GM19240 (cell line): ENCODE results near the gene KRT73.

ENCODE experiments used
- DNase-seq: peaks from one replicate; pipeline ENCODE4 v3.0.0; 2011; ENCODE audit warnings: low spot score; ENCODE audit not compliant: insufficient read length

KRT73 gene

DNA sequence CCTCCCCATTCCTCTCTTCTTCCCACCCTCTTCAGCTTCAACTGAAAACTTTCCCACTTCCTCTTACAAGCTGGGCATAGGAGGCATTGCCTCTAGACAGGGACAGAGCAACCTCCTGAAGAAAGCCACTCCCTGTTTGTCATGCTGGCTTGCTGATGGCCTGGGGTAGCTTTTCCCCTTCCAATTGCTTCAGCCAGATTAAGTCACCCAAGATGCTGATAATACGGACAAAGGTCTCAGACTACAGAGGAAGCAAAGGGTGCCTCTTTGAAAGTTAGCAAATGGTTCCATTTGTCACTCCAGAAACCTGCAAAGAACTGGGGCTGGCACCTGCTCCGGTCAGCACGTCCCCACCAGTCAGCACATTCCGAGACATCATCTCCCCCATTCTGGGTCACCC, 27.6 kb upstream of the KRT73 start:
- DNase-seq, result no peak

DNA sequence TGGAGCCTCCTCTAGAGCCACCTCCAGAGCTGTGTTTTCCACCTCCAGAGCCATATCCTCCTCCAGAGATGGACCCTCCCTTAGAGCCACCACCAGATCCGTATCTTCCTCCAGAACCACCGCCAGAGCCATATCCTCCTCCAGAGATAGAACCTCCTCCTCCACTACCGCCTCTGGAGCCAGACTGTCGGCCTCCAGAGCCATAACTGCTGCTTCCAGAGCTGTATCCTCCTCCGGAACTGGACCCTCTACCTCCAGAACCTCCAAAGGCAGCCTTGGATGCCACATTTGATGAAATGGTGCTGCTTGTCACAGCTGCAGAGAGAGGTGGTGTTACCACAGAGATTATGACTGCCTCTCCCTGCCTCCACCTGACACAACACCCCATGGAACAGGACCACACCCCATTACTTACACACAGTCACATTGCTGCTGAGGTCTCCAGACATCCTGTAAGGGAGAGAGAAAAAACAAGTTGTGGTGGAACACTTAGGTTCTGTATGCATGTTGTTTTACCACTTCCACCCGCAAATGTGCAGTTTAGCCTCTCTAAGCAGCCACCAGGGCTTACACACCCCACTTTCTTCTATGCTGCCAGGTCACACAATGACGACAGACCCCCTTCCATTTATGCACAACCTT, 26.9 kb upstream of the KRT73 start:
- no peak for DNase-seq

DNA sequence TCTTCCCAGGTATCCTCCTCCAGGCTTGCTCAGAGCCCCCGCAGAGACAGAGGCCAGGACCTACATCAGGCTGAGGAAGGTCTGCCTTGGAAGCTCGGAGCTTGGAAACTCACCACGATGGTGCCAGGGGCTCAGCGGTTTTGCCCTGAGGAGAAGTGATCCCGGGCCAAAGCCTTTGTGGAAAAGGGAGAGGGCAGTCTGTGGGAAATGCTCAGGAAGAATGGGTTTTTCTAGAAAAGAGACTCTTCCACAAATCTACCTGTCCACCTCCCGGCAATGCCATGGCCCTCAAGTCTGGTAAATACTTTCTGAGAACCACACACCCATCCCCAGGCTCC, 25.7 kb upstream of the KRT73 start:
- DNase-seq, result no peak

DNA sequence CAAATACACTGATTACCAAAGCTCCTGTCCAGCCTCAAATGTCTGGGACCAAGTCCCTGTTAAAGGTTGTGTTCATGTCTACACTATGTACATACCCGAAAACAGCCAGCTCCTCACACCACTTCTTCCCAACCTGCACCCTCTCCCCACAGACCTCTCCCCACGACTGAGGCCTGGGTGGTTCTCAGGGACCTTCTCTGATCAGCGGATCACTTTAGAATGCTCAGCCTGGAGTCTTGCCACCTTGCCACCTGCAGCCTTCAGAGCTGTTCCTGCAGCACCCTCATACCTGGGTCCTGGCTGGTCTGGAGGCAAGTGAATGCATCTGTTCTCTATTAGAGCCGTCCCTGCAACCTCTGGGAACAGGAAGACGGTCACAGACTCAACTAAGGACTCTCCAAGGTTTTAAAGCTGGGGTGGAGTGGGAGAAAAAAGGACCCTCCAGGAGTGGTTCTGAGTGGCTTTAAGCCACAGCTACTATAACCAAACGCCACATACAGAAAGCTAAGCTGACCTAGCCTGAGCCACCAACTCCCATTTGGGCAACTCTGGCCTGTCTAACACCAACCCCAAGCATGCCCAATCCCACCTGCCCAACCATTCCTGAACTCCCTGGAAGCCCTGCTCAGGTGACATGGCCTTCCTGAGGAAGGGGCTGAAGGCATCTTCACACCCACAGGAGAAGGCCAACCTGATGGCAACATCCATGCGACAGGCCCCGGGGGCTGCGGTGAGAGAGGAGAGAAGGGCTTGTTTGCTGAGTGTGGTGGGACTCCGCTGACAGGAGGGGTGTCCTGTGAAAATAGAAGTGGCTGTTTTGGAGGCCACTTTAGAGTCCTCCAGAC, 25.1 kb upstream of the KRT73 start:
- no peak for DNase-seq

DNA sequence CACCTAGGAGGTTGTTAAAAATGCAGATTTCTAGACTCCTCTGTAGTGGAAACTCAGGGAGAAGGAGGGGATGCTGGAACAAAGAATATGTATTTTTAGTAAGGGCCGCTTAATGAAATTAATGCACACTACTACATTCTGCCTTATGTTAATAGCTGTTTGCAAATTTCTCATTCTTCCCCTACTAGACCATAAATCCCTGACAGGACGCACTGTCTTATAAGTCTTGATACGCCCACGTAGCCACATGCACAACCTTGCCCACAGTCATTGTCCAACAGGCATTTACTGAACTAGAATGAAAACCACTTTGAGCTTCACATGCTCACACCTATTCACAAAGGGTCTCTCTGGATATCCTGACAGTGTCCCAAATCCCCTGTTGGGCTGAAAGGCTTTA, 23.1 kb upstream of the KRT73 start:
- DNase-seq, result no peak

DNA sequence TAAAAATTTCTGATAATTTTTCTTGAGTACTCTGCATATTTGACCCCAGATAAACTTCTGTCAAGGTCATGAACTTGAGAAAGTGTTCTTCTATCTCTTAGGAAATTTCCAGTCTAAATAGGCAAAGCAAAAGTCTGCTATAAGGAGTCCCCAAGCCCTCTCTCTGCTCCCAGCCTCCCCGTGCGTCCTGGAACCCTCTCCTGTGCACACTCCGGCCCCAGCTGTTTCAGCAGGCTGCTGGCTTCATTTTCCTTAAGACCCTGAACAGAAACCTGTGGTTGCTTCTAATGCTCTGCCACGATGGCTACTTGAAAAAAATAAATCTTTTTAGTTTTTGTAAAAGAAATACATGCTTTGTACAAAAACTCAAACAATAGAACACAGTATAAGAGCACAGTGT, 18.9 kb upstream of the KRT73 start:
- no peak for DNase-seq

DNA sequence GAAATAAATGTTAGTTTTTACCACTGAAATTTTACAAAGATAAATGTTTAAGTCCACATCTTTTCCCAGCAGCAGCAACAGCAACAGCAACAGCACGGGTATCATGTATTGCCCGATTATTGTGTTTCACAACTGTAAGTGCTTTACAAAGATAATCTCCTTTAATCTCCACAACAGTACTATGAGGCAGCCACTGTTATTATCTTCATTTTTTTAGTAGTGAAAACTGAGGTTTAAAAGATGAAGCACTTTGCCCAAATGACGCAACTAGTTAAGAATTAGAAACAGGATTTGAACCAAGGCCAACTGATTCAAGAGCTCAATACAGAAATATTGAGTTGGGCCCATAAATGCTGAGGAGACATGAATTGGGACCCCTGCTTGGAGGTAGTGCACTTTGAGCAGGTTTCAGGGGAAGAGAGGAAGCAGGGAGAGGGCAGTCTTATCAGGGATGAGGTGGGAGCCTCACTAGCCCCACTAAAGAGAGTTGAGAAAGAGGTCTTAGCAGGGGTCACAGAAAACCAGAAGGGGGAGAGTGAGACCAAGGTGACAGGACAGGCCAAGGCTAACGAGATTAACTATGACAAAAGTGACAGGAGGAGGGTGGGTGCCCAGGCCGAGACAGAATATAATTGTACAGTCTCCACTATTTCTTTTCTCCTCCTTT, 18.4 kb upstream of the KRT73 start:
- no peak for DNase-seq

DNA sequence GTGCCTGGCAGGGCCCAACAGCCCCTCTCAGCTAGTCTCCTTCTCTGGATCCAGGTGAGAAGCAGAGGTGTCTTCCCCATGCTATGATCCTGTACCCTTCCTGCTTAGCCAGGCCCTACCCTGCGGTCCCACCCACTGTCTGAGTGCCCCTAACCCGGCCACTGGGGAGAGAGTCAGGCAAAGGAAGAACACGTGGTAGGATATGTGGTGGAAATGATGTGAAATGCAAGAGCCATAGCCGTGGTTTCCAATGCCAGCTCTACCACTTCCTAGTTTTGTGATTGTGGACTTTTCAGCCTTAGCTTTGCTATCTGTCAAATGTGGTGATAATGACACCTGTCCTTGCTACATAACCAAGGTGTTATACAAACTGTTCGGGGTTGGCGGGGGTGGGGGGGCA, 17.8 kb upstream of the KRT73 start:
- no peak for DNase-seq

DNA sequence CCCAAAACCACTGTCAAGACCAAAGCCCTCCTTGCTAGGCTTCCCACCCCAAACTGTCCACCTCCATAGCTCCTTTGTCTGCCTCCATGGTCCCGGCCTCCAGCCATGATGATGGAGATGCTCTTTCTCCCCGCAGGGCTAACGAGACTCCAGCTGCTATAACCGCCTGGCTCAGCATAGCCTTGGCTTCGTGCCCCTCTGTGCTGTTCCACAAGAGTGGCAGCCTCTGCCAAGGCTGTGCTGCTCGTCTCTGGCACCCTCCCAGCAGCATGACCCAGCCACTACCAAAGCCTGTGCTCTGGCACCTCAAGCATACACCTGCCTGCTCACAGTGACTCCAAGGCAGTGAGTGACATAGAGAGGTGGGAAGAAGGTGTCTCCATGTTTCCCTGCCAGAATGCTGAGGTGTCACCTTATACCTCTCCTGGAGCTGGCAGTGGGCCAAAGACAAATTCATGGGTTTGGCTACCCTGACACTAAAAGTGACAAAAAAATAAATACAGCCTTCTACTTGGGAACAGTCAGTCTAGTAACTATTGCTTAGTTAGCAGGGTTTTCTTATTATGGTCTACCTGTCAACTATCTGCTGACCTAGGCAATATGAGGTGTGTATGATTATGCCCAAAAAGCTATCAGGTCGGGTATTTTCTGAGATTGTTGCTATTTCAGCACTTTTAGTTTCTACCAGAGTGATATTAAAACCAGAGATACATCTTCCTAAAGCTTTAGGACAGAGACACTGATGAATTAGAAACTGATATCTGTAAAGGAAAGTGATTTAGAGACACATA, 16.1 kb upstream of the KRT73 start:
- DNase-seq, result no peak

DNA sequence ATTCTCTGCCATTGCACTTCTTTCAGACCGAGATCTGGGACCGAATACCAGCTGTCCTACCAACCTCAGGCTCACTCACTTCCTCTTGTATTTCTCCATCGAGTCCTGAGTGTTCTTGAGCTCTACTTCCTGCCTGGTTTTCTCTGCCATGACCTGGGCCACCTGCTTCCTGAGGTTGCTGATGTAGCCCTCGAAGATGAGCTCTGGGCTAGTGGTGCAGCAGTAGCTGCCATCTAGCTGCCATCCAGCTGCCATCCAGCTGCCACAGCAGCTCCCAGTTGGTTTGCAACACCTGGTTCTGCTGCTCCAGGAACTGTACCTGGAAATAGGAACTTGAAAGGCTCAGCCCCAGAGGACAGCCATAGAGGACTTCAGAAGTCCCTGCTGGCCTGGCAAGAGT, 15.0 kb upstream of the KRT73 start:
- DNase-seq, result no peak

DNA sequence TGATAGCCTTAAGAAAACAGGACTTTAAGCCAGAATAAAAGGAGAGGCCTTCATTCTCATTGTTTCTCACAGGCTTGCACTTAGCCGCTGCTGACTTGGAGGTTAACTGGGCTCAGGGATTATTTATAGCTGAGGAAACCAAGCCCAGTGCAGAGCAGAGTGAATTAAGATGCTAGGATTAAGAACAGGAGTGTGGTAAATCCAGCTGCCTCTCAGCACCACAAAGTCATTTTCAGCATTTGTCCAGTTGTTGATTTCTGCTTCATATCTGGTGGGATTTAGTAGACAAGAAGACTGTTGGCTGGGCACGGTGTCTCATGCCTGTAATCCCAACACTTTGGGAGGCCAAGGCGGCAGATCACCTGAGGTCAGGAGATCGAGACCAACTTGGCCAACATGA, 14.3 kb upstream of the KRT73 start:
- DNase-seq, result no peak

DNA sequence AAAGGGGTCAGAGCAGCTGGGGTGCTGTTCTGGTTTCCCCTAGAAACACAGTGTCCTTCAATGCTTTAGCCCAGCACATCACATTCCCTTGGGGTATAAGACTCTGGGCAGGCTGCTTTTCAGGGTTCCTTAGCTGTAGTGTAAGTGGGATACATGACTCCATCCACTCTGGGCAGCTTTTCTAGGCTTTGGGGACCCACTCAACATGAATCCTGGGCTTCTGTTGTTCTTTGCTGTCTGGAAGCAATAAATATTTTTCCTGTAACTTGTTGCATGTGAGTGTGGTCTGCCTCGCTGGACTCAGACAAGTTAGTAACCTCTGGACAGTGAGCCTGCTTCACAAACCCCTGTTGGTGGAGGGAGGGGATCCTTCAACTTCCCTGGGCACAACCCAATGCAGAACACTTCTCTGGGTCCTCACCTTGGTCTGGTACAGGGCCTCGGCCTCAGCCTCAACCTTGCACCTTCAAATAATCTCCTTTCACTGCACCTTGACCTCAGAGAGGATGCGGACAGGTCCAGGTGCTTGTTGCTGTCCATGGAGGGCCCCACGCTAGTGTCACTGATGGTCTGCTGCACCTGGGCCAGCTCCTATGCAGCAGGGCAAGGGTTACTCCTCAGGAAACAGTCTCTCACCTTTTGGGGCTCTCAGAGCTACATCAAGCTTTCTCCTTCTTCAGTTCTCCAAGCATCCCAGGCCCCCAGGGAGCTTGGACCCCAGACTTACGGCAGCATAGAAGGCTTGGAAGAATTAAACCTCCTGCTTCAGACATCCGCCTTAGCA, 13.5 kb upstream of the KRT73 start:
- no peak for DNase-seq

DNA sequence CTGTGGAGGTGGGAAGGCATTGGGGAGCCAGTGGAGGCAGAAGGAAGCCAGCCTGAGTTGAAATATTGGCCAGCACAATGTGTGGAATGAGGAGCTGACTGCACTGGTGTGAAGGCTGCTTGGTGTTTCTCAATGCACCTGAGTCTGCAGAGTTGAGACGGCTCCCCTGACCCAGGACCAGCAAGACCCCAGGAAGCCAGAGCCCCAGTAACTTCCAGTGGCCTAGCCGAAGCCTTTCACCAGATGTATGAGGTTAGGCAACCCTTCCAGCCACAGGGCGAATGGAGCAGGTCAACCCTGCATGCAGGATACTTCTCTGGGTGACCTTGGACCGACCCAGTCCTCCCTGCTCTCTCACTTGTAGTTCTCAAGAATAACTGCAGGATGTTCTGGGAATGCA, 12.9 kb upstream of the KRT73 start:
- DNase-seq, result no peak

DNA sequence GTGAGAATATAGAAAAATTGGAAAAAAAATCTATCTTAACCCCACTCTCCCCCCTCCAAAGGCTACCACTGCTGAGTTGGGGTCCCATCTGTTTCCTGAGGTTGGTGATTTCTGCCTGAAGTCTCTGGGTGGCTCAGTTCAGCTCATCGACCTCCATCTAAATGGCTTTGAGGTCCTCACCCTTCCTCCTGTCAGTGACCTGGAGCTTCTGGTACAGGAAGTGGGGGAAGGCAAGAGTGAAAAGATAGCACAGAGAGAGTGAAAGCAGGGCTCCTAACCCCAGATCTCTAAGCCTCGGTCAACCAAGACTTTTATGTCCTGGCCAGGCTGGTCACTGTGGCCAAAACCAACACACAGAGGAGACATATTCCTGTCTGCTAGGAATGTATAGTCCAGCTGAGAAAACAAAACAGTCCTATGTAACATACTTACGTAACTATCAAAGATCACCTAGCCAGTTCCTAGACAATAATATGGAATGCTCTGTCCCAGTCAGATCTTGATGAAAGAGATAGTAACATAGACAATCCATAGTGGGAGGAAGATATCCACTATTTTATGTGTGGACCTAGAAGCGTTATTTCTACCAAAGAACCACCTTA, 12.3 kb upstream of the KRT73 start:
- no peak for DNase-seq

DNA sequence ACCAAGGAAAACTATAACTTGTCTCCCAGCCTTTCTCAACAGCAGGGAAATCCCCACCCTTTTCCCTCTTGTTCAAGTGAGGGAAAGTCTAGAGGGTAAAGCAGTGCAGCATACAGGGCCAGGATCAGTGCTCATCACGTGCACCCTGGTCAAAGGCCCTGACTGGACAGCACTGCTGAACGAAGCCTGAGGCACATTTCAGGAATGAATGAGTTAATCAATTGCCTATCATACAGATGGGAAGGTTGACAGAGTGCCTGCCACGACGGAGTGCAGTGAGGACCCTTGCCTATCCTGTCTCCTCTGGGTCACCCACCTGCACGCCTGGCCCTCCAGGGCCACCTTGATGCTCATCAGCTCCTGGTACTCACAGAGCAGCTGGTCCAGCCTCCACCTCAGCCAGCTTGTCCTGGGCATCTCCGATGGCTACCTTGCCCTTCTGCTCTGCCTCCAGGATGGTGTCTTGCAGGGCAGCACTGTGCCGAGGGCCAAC, 11.7 kb upstream of the KRT73 start:
- DNase-seq, result no peak

DNA sequence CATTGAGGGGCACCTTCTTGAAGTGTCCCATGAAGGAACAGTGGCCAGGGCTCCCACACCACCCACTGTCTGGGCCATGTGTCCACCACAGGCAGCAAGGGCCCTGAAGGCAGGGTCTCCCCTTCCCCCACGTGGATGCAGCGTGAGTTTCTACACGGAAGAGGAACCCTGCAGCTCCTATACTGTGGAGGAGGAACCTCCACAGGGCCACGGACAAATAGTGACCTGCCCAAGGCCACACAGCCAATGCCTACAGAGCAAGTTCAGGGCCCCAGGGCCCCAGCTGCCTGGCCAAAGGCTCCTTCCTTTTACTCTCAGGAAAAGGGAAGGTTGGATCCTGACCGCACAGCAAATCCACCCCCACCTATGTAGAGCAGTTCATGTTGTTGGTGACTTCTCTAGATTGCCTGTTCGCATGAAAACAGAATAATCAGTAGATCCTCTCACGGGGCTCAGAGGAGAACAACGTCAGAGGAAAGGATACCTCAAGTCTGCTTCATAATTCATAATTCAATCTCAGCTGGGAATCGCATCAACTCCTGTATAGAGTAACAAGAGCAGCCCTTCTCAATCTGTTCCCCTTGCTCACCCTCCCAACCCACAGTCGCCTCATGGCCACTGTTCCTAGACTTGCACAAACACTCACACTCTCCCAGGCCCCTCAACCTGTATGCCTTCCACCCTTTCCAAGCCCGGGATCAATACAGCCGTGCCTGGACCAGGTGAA, 11.1 kb upstream of the KRT73 start:
- DNase-seq, result no peak

DNA sequence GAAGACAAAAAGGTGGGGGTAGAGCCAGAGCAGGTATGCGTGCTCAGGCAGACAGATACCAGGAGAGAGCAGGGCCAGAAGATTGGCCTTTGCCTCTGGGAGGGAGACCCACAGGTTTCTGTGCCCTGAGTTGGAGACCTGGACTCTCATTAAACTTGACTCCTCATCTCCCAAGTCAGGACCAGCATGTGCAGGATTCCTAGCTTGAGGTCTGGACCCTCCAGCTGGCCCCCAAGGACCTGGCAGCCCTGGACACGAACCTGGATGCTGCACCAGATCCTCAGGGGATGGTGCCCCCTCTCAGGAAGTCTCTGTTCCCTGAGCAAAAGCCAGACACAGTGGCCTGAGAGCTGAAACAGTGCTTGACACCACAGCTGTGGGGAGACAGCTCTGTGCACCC, 10.5 kb upstream of the KRT73 start:
- DNase-seq, result no peak

DNA sequence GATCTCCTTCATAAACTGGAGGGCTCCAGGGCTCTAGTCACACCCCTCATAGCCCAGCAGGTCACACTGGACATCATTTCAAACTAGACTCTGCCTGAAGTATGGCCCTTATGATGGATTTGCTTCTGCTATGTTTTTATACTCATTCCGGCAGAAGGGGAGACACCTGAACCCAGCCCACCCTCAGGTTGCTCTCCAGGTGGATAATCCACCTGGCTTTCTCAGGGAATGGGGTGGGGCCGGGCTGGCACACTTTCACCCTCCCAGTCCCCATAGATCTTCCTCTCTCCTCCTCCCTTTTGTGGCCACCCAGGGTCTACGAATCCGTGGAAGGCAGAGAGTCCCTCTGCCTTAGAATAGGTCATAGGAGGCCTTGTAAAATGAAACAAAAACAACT, 9.8 kb upstream of the KRT73 start:
- no peak for DNase-seq

DNA sequence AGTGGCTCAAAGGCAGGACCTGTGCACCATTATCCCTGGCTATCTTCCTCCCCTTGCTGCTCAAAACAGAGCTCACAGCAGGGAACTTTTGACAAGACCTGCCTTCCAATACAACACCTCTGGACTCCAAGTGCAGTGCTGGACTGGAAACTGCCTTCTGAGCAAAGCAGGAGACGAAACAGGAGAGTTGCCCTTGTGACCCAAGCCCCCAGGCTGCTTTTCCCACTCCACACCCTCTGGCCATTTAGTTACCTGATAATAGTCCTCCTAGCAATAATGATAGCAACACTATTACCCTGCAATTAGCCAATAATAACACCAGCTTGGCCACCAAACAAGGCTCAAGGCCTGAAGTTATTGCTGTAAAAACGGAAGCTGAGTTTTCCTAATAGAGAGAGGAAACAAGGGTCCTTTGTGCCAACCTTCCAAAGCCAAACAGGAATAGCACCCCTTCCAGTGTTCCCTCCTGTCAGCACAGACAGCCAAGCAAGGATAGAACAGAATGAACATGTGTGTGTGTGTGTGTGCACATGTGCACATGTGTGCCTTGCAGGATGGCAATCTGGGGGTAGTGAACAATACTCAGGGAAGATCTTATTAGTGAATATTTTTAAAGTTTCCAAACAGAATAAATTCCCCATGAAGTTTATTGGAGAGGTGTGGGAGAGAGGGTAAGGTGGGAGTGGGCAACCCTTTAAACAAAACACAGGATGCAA, 9.2 kb upstream of the KRT73 start:
- DNase-seq, result no peak
